LNCAP (cell line): ENCODE data around the gene ITPK1.

Experiments
- TF ChIP-seq, protein P1 (sequence below): fragments of 450-650 bp; IDR thresholded peaks from 2 replicates; pipeline ENCODE4 v1.5.1; 2017; ENCODE audit warnings: mild to moderate bottlenecking

ITPK1 gene

DNA sequence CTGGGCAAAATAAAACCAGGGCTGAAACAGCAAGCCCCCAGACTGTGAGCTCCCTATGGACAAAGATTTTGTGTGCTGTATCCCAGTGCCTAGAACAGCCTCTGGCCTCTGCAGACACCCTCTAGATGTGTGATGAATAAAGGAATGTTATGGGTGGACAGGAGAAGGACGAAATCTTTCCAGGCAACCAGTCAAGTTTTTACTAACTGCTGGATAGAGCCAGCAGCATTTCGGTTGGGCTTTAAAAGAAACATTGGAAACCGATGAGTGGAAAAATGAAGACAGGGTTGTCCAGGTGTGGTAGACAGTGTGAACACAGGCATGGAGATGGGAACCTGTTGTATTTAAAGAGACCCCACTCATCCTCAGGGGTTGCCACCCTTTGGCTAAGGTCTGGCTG lies 188.8 kb downstream of the ITPK1 start:
- TF ChIP-seq, protein P1, sequence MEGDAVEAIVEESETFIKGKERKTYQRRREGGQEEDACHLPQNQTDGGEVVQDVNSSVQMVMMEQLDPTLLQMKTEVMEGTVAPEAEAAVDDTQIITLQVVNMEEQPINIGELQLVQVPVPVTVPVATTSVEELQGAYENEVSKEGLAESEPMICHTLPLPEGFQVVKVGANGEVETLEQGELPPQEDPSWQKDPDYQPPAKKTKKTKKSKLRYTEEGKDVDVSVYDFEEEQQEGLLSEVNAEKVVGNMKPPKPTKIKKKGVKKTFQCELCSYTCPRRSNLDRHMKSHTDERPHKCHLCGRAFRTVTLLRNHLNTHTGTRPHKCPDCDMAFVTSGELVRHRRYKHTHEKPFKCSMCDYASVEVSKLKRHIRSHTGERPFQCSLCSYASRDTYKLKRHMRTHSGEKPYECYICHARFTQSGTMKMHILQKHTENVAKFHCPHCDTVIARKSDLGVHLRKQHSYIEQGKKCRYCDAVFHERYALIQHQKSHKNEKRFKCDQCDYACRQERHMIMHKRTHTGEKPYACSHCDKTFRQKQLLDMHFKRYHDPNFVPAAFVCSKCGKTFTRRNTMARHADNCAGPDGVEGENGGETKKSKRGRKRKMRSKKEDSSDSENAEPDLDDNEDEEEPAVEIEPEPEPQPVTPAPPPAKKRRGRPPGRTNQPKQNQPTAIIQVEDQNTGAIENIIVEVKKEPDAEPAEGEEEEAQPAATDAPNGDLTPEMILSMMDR: no peak

DNA sequence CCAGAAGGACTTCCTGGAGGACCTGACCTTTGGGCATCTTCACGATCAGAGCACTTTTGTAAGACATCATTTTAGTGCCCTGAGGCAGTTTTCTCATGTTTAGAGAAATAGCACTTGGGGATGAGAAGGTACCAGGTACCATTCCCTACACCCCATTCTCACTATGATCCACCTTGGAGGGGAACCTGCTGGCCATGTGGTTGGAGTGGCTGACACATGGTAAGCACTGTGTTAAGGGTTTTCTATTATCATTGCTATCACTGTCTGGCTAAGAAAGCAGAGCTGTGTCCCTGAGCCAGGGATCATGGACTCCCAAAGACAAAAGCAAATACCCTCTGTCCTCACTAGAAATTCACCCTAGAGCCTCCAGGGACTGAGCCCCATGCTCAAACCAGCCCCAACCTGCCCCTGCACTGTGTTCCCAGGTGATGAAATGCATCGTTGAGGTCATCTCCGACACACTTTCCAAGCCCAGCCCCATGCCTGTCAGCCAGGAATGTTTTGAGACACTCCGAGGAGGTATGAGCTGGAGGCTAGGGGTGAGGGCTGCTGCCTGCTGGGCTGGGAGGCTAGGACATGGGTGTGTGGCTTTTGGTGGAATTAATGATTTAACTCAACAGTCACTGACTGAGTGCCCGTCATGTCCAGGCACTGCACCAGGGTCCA lies 189.4 kb downstream of the ITPK1 start:
- TF ChIP-seq, protein P1: no peak

DNA sequence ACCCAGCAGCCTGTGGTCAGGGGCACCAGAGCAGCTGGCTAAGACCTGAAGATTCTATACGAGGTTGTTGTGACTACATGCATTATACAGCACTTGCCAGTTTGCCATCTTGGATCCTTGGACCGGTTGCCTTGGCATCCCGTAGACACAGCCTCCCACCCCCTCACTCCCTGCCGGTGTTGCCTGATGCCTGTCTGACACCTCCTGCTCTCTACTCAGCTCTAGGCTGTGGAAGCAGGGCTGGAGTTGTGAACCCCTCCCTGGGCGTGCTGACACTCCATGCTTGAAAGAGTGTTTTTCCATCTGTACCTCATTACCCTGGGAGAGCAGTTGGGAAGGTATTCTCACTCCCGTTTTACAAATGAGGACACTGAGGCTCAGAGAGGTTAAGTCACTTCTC lies 190.3 kb downstream of the ITPK1 start:
- TF ChIP-seq, protein P1: no peak

DNA sequence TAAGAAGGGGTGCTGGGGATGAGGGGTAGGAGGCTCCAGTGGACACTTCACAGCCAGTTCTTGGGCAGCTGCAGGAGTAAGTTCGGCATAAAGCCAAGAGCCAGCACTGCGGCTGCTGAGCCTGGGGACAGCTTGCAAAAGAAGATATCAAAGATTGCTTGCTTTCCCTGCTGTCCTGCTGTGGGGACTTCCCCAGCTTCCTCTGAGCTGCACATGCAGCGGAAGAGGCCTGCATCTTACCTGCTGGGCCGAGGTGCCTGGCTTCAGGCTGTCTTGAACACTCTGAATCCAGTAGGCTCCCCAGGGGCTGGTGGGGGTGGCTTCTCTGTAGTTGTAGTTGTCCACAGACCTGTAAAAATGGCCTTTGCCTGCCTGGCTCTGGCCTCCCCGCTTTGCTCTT lies 191.5 kb downstream of the ITPK1 start:
- TF ChIP-seq, protein P1: no peak

DNA sequence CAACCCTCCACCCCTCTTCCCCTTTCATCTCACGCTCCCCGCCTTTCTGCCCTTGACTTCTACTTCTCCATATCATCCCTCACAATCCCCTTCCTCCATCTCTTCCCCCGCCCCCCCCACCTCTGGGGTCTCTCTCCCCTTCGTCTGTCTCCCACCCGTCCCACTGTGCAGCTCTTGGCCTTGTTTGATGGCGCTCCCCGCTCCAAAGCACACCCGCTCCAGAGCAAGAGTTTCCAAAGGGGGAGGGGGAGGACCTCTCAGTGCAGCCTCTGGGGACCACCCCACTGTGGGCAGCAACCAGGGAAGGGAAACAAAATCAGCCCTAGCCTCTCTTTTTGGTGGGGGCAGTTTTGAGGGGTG lies 192.0 kb downstream of the ITPK1 start:
- TF ChIP-seq, protein P1: no peak

DNA sequence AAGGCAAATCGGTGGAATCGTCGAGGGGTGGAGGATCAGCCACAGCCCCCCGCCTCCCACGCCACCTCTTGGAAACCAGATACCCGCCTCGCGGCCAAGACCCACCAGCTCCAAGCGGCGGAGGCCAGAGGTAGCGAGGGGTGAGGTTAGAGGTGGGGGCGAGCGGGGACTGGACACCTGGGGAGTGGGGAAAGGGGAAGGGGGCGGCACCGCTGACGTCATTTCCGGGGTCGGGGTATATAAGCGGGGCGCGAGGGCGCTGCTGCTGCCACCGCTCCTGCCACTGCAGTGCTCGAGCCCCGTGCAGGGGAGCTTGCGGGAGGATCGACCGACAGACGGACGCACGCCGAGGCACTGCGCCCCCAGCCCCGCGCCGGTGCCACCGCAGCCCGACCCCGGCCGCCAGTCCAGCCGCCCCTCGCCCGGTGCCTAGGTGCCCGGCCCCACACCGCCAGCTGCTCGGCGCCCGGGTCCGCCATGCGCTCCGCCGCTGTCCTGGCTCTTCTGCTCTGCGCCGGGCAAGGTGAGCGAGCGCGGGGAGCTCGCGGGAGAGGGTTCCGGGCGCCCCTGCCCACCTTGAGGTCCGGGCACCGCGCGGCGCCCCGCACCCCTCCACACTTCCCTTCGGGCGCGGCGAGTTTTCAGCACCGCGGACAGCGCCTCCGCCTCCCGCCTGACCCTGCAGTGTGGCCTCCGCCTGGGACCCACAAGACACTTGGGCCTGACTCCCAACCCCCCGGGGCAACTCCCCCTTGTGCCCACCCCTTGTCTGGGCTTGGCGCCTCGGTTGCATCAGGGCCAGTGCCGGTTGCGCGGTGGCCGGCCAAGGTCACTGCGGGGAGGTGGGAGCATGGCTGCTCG lies 192.6 kb downstream of the ITPK1 start, which contains the start of gene CHGA:
CHGA (plus strand) TSS at position 268 of the 861 bp plus-strand sequence; CDS start at position 478, 210 bp downstream.
- TF ChIP-seq, protein P1: no peak

DNA sequence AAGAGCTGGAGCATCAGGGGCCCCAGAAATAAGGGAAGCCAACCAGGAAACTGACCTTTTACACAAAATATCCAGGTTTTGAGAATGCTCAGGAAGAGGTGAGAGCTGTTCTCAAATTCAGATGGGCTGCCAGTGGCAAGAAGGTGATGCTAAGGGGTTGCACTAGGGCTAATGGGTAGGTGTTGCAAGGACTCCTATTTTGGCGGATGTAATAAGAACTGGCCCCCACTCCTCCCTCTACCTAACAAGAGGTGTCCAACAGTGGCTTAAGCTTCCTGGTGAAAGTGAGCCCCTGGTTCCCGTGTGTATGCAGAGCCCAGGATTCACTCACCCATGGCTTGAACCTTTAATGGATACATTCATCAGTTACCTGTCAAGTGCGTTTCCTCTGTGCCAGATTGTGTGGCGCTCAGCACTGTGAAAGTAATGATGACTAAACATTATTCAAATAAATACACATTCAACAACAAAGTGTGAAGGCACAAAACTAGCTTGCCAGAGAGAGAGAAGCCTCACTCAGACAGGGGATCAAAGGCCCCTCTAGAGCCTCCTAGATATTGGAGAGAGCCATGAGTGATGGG lies 193.5 kb downstream of the ITPK1 start:
- TF ChIP-seq, protein P1: no peak
